Non-pigmented ciliary epithelial cell (primary cell): ENCODE data around the gene LPIN1.
A peak's percentile ranks its signal among the peaks of the same experiment; 100 is the strongest.
"Not testable (repeated sequence)": the region's sequence is repeated elsewhere in the genome, so short reads cannot be mapped to it uniquely, and the experiment has no call there.

Experiments used
- DNase-seq: peaks from one replicate; pipeline ENCODE4 v3.0.0-alpha.2; 2010; ENCODE audit warnings: low read depth

Gene LPIN1

GRCh38 chr2:11811036-11811654, 64.7 kb downstream of the LPIN1 start:
- DNase-seq: no peak

- no peak for DNase-seq
Observed at GRCh38 chr2:11812466-11813248, 66.2 kb downstream of the LPIN1 start.

GRCh38 chr2:11813345-11813744, 66.9 kb downstream of the LPIN1 start:
- not testable (repeated sequence) for DNase-seq

- no peak for DNase-seq
Observed at GRCh38 chr2:11813951-11814350, 67.5 kb downstream of the LPIN1 start.

GRCh38 chr2:11814979-11815510, 68.6 kb downstream of the LPIN1 start:
- no peak for DNase-seq

GRCh38 chr2:11816935-11817334, 70.5 kb downstream of the LPIN1 start:
- not testable (repeated sequence) for DNase-seq

GRCh38 chr2:11819235-11819729, 72.8 kb downstream of the LPIN1 start:
- no peak for DNase-seq

GRCh38 chr2:11820650-11821049, 74.2 kb downstream of the LPIN1 start:
- DNase-seq: no peak

GRCh38 chr2:11821705-11822104, 75.3 kb downstream of the LPIN1 start:
- no peak for DNase-seq

GRCh38 chr2:11822359-11822745, 75.9 kb downstream of the LPIN1 start:
- not testable (repeated sequence) for DNase-seq

GRCh38 chr2:11822746-11823451, 76.5 kb downstream of the LPIN1 start:
- no peak for DNase-seq

GRCh38 chr2:11824901-11825828, 78.7 kb downstream of the LPIN1 start:
- DNase-seq: no peak

- DNase-seq: no peak
Observed at GRCh38 chr2:11827547-11827946, 81.1 kb downstream of the LPIN1 start.

- no peak for DNase-seq
Observed at GRCh38 chr2:11828933-11829323, 82.5 kb downstream of the LPIN1 start.

GRCh38 chr2:11829324-11829946, 83.0 kb downstream of the LPIN1 start:
- peak; percentile 8 for DNase-seq

GRCh38 chr2:11829947-11830707, 83.7 kb downstream of the LPIN1 start:
- DNase-seq: peak; percentile 93

- no peak for DNase-seq
Observed at GRCh38 chr2:11830708-11831301, 84.4 kb downstream of the LPIN1 start.

- DNase-seq: no peak
Observed at GRCh38 chr2:11831415-11831814, 85.0 kb downstream of the LPIN1 start.

- no peak for DNase-seq
Observed at GRCh38 chr2:11832531-11832930, 86.1 kb downstream of the LPIN1 start.

- DNase-seq: peak; percentile 48
Observed at GRCh38 chr2:11833601-11834000, 87.2 kb downstream of the LPIN1 start.
